ENCODE results near the gene AK9. TPM values are rescaled to one million over a fixed set of nuclear protein-coding genes. Genes with fewer than 3 reads are reported as not detected.

Gene AK9
- total RNA-seq, 4 donors from 2014 or later = 9.1 to 15.7 (median 13.2) TPM

DNA sequence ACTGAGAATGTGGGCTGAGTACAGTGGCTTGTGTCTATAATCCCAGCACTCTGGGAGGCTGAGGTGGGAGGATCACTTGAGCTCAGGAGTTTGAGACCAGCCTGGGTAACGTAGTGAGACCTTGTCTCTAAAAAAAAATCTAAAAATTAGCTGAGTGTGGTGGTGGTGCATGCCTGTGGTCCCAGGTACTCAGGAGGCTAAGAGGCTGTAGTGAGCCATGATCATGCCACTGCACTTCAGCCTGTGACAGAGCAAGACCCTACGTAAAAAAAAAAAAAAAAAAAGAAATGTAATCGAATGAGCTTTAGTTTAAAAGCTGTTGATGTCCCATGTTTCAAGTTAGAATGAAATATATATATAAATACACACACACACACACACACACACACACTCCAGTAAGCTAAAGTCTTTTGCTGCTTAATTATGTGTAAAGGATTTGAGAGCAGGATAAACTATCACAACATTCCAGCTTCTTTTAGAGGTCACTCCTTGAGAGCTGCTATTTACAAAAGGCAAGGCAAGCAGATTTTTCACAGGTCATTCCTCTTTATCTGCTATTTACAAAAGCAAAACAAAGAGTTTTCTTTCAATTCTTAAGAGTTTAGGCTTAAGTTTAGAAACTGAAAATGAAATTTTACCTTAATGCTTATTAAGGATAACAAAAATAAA lies 230.7 kb downstream of the AK9 start:
- Histone ChIP-seq H3K9me3 (no peaks in the 10 kb centered on the region), H3K4me3 (no peak overlapping the region), H3K36me3 (peaks cover 0 to 33% of the 10 kb centered on the region in 2 donors), H3K4me1 (peaks cover 0 to 23% (median 4%) of the 10 kb centered on the region in 3 donors), H3K27me3 (no peaks in the 10 kb centered on the region), H3K27ac (peak overlapping the region in 1 of 4 donors; percentile 37)
- WGBS, 2 donors (ENCODE audit: low coverage in 1 of 2) = 50 to 63% methylated on average over 3 of the region's 3 CpGs
- ATAC-seq = no peak
- TF ChIP-seq, protein P1, sequence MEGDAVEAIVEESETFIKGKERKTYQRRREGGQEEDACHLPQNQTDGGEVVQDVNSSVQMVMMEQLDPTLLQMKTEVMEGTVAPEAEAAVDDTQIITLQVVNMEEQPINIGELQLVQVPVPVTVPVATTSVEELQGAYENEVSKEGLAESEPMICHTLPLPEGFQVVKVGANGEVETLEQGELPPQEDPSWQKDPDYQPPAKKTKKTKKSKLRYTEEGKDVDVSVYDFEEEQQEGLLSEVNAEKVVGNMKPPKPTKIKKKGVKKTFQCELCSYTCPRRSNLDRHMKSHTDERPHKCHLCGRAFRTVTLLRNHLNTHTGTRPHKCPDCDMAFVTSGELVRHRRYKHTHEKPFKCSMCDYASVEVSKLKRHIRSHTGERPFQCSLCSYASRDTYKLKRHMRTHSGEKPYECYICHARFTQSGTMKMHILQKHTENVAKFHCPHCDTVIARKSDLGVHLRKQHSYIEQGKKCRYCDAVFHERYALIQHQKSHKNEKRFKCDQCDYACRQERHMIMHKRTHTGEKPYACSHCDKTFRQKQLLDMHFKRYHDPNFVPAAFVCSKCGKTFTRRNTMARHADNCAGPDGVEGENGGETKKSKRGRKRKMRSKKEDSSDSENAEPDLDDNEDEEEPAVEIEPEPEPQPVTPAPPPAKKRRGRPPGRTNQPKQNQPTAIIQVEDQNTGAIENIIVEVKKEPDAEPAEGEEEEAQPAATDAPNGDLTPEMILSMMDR (IDR thresholded peaks at IDR 0.05) = no peak
- no peak for TF ChIP-seq POLR2A (IDR thresholded peaks at IDR 0.05)
- TF ChIP-seq EP300 (IDR thresholded peaks at IDR 0.05) = no peak
- TF ChIP-seq POLR2AphosphoS5 (IDR thresholded peaks at IDR 0.05) = no peak

DNA sequence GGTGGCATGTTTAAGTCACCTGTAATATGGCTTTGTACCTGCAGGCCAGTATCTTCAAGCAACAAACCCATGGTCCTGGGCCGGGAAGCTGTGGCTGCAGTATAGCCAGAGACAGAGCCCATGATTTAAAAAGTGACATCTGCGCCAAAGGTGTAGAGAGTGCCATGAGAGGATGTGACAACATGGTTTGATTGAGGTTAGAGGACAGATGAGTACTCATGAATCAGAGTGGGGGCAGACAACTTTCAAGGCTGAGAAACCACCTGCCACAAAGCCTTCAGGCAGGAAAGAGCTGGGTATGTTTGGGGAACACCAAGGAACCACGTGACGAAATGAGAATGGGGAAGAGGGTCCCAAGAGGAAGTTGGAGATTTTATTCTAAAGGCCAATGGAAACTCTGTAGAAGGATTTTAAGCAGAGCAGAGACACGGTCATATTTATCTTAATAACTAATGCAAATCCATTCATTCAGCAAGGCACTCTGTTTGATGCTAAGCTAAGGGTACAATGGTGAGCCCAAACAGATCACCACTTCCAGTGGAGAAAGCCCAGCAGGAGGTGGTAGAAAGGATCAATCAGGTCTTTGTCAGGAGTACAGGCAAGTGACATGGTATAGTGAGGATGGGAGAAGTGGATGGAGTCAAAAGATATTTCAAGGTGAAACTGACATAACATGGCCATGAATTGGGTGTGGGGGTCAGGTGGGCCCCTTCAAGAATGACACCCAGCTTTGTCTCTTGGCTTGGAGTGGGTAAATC lies 232.0 kb downstream of the AK9 start:
- 63 to 69% methylated on average over 3 to 4 of the region's 5 CpGs for WGBS, 2 donors (ENCODE audit: low coverage in 1 of 2)
- no peak overlapping the region for H3K27ac ChIP-seq
- no peaks in the 10 kb centered on the region for H3K27me3 ChIP-seq
- no peaks in the 10 kb centered on the region for H3K9me3 ChIP-seq
- TF ChIP-seq POLR2A (IDR thresholded peaks at IDR 0.05) = no peak
- TF ChIP-seq POLR2AphosphoS5 (IDR thresholded peaks at IDR 0.05) = no peak
- TF ChIP-seq, protein P1 (IDR thresholded peaks at IDR 0.05) = no peak
- TF ChIP-seq EP300 (IDR thresholded peaks at IDR 0.05) = no peak
- H3K4me1 ChIP-seq = peaks cover 0 to 36% (median 10%) of the 10 kb centered on the region in 3 donors
- peaks cover 0 to 22% of the 10 kb centered on the region in 2 donors for H3K36me3 ChIP-seq
- no peak for ATAC-seq
- H3K4me3 ChIP-seq = no peak overlapping the region

DNA sequence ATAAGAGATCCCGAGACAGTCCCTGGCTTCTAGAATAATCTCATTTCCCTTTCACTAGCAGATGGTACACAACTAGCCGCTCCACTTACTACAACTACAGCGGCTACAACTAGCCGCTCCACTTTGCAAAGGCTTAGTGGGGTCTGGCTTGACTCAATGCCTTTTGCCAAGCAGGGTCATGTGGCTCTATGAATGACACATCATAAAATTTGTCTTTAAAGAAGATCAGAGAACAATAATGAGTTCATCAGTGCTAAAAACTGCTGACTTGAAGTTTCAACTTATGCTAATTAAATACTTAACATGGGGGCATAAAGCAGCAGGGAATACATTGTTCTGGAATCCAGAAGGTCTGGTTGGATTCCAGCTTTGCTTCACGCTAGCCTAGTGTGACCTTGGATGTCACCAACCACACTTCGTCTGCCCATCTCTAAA lies 233.4 kb downstream of the AK9 start:
- peaks cover 0 to 10% of the 10 kb centered on the region in 2 donors for H3K36me3 ChIP-seq
- ATAC-seq = no peak
- no peaks in the 10 kb centered on the region for H3K9me3 ChIP-seq
- peaks cover 0 to 40% (median 12%) of the 10 kb centered on the region in 3 donors for H3K4me1 ChIP-seq
- no peak for TF ChIP-seq POLR2AphosphoS5 (IDR thresholded peaks at IDR 0.05)
- TF ChIP-seq, protein P1 (IDR thresholded peaks at IDR 0.05) = no peak
- no peak for TF ChIP-seq EP300 (IDR thresholded peaks at IDR 0.05)
- TF ChIP-seq POLR2A (IDR thresholded peaks at IDR 0.05) = no peak
- 84 to 86% methylated on average over 4 to 6 of the region's 6 CpGs for WGBS, 2 donors (ENCODE audit: low coverage in 1 of 2)
- H3K27ac ChIP-seq = peak overlapping the region in 3 of 4 donors; percentile 76 to 82 (median 81)
- H3K27me3 ChIP-seq = no peaks in the 10 kb centered on the region
- H3K4me3 ChIP-seq = no peak overlapping the region

DNA sequence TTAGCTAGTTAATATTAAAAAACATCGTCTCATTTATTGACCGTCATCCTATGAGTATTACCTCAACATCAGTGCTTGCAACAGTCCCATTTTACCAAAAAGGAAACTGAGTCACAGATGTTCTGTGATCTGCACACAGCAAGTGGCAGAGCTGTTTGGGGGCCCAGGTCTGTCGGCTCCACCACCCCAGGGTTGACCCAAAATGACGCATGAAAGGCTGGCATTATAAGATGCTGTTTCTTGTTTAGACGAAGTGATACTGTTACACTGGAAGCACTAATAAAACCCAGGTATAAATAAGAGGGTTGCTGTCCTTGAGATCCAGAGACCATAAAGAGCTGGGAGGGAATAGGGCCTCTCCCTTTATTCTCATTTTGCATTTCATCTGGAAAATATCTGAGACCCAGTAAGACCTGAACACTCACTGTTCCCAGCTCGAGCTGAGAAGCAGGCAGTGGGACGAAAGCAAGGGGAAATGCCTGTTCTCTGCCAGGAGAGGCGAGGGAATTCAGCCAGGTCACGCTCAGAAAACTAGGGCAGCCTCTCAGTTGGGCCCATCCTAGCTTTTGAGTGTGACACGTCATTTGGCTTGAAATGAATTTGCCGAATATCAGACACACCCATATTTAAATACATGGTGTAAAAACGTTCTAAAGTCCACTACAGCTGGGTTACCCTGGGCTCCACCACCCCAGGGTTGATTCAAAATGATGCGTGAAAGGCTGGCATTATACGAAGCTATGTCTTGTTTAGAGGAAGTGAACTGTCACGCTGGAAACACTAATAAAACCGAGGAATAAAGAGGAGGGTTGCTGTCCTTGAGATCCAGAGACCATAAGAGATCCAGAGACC lies 234.1 kb downstream of the AK9 start:
- 47 to 69% methylated on average over 9 to 12 of the region's 16 CpGs for WGBS, 2 donors (ENCODE audit: low coverage in 1 of 2)
- Histone ChIP-seq H3K4me1 (peaks cover 0 to 40% (median 12%) of the 10 kb centered on the region in 3 donors), H3K27me3 (no peaks in the 10 kb centered on the region), H3K27ac (peak overlapping the region in 3 of 4 donors; percentile 76 to 82 (median 81)), H3K36me3 (peaks cover 0 to 9% of the 10 kb centered on the region in 2 donors), H3K9me3 (no peaks in the 10 kb centered on the region), H3K4me3 (peak overlapping the region in 1 of 2 donors; percentile 87)
- TF ChIP-seq POLR2AphosphoS5 (IDR thresholded peaks at IDR 0.05) (no peak), POLR2A (IDR thresholded peaks at IDR 0.05) (no peak)
- peak; percentile 66 for ATAC-seq

DNA sequence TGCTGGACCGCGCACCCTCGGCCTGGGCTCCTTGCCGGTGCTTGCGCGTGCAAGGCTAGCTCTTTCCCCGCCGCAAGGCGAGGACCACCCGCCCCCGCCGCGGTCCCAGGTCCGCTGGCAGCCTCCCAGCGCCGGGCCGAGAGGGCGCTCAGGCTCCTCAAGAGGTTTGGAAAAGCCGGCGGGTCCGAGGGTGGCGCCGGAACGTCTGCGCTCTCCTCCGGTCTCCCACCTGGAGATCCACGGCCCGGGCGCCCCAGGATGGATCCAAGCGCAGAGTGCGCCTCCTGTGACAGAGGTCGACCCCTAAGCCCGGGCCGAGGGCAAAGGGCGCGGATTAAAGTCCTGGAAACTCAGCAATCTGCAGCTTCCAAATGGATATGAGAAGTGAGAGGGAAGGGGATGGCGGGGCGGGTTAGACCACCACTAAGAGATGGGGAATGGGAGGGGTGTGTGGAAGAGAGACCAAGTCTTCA lies 234.9 kb downstream of the AK9 start:
- peak overlapping the region in 3 of 4 donors; percentile 76 to 82 (median 81) for H3K27ac ChIP-seq
- peaks cover 0 to 13% of the 10 kb centered on the region in 2 donors for H3K36me3 ChIP-seq
- TF ChIP-seq POLR2A (IDR thresholded peaks at IDR 0.05) = peak in 1 of 2 donors; percentile 19
- TF ChIP-seq POLR2AphosphoS5 (IDR thresholded peaks at IDR 0.05) = no peak
- TF ChIP-seq, protein P1 (IDR thresholded peaks at IDR 0.05) = no peak
- peaks cover 0 to 40% (median 12%) of the 10 kb centered on the region in 3 donors for H3K4me1 ChIP-seq
- WGBS, 2 donors (ENCODE audit: low coverage in 1 of 2) = 21 to 42% methylated on average over 4 to 9 of the region's 38 CpGs
- H3K27me3 ChIP-seq = no peaks in the 10 kb centered on the region
- H3K9me3 ChIP-seq = no peaks in the 10 kb centered on the region
- ATAC-seq = no peak
- H3K4me3 ChIP-seq = peak overlapping the region; percentile 60 to 87
